ENCODE measurements around the gene AUNIP.
A peak's percentile ranks its signal among the peaks of the same experiment; 100 is the strongest.

AUNIP gene

GRCh38 chr1:25885602-25886001 lies 26.3 kb upstream of the AUNIP start:
- no peak for DNase-seq

GRCh38 chr1:25881266-25881665 lies 22.0 kb upstream of the AUNIP start:
- DNase-seq, result no peak

- no peak for DNase-seq
These were observed 21.3 kb upstream of the AUNIP start for GRCh38 chr1:25880518-25880917.

GRCh38 chr1:25879675-25880074 lies 20.4 kb upstream of the AUNIP start:
- DNase-seq, result no peak

- no peak for DNase-seq
These were observed 19.4 kb upstream of the AUNIP start for GRCh38 chr1:25878690-25879089.

- DNase-seq, result no peak
These were observed 17.9 kb upstream of the AUNIP start for GRCh38 chr1:25877155-25877554.

- no peak for DNase-seq
These were observed 17.4 kb upstream of the AUNIP start for GRCh38 chr1:25876693-25877077.

- no peak for DNase-seq
These were observed 16.8 kb upstream of the AUNIP start for GRCh38 chr1:25875856-25876692.

GRCh38 chr1:25875154-25875855 lies 16.0 kb upstream of the AUNIP start, which contains the start of gene PAQR7:
Gene PAQR7, minus strand, starts transcription at chr1:25875708. Its CDS starts 11,869 bp downstream, at chr1:25863839.
- peak; percentile 29 for DNase-seq

- no peak for DNase-seq
These were observed 15.4 kb upstream of the AUNIP start for GRCh38 chr1:25874635-25875153.

- DNase-seq, result no peak
These were observed 15.0 kb upstream of the AUNIP start for GRCh38 chr1:25874209-25874608.

GRCh38 chr1:25873120-25873519 lies 13.9 kb upstream of the AUNIP start:
- DNase-seq, result no peak

GRCh38 chr1:25872713-25873112 lies 13.5 kb upstream of the AUNIP start:
- no peak for DNase-seq

GRCh38 chr1:25871704-25872494 lies 12.6 kb upstream of the AUNIP start:
- DNase-seq, result no peak

- peak; percentile 2 for DNase-seq
These were observed 11.9 kb upstream of the AUNIP start for GRCh38 chr1:25871086-25871703.

GRCh38 chr1:25870614-25871013 lies 11.4 kb upstream of the AUNIP start:
- no peak for DNase-seq

- DNase-seq, result no peak
These were observed 10.8 kb upstream of the AUNIP start for GRCh38 chr1:25869909-25870606.

GRCh38 chr1:25867210-25867991 lies 8.1 kb upstream of the AUNIP start:
- DNase-seq, result no peak

GRCh38 chr1:25866288-25866687 lies 7.0 kb upstream of the AUNIP start:
- no peak for DNase-seq

GRCh38 chr1:25864434-25864833 lies 5.2 kb upstream of the AUNIP start:
- no peak for DNase-seq

All from NCI-H2171 (cell line).